ENCODE measurements around the gene CCDC7.
"Not testable (repeated sequence)": the region's sequence is repeated elsewhere in the genome, so short reads cannot be mapped to it uniquely, and the experiment has no call there.

The CCDC7 gene

GRCh38 chr10:32548208-32548607 lies 102.3 kb downstream of the CCDC7 start:
- in situ Hi-C loops (cut with MboI; ENCODE audit: low sequenced_read_pairs), result no loop called here

DNA sequence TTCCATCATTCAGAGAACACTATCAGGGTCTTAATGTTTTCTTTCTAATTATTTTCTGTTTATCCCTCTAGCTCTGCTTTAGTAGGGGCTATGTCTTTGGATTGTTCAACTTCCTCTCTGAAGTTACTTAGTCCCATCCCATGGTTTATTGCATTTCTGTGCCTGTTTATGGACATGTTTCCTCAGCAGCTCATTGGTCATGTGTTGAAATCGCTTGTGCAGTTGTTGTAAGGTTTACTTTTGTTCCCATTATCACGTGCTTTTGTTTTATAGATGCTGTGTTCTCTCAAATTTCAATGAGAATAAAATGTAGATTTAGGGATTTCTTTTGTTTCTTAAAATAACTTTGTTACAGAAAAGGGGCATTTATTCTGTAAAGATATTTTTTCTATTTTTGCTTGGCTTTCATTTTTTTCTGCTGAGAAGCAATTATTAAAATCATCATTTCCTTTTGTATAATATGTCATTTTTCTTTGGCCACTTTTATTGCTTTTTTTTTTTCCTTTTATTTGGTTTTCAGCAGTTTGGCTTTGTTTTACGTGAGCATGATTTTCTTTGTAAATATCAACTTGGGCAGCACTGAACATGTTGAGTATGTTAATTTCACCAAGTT lies 110.9 kb downstream of the CCDC7 start:
- in situ Hi-C loops (cut with MboI; ENCODE audit: low sequenced_read_pairs), result no loop called here

DNA sequence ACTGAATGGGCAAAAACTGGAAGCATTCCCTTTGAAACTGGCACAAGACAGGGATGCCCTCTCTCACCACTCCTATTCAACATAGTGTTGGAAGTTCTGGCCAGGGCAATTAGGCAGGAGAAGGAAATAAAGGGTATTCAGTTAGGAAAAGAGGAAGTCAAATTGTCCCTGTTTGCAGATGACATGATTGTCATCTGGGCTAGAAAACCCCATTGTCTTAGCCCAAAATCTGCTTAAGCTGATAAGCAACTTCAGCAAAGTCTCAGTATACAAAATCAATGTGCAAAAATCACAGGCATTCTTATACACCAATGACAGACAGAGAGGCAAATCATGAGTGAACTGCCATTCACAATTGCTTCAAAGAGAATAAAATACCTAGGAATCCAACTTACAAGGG lies 116.8 kb downstream of the CCDC7 start:
- in situ Hi-C loops (cut with MboI; ENCODE audit: low sequenced_read_pairs), result not testable (repeated sequence)

GRCh38 chr10:32577448-32577847 lies 131.5 kb downstream of the CCDC7 start:
- in situ Hi-C loops (cut with MboI; ENCODE audit: low sequenced_read_pairs), result no loop called here

DNA sequence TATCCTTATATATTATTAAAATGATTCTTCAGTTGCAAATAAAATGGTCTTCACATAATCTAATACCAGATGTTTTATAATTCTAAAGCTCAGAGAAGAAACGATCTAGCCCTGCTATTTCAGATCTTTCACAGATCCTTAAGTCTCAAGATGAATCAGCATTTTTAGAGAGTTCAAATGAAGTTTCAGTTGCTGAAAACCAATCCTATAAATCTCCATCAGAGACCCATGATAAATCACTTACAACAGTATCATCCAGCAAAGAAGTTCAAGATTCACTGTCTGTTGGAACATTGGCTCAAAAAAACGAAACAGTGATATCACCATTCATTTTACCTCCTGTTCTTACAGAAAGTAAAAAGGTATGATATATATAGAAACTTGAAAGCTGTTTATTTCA lies 137.0 kb downstream of the CCDC7 start:
- in situ Hi-C loops (cut with MboI; ENCODE audit: low sequenced_read_pairs), result no loop called here

DNA sequence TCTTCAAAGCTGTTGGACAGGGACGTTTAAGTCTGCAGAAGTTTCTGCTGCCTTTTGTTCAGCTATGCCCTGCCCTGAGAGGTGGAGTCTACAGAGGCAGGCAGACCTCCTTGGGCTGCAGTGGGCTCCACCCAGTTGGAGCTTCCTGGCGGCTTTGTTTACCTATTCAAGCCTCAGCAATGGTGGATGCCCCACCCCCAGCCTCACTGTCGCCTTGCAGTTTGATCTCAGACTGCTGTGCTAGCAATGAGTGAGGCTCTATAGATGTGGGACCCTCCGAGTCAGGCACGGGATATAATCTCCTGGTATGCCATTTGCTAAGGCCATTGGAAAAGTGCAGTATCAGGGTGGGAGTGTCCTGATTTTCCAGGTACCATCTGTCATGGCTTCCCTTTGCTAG lies 152.1 kb downstream of the CCDC7 start:
- in situ Hi-C loops (cut with MboI; ENCODE audit: low sequenced_read_pairs), result not testable (repeated sequence)

- in situ Hi-C loops (cut with MboI; ENCODE audit: low sequenced_read_pairs), result no loop called here
Observed at GRCh38 chr10:32600317-32600716, 154.4 kb downstream of the CCDC7 start.

GRCh38 chr10:32601562-32601961 lies 155.6 kb downstream of the CCDC7 start:
- in situ Hi-C loops (cut with MboI; ENCODE audit: low sequenced_read_pairs), result not testable (repeated sequence)

DNA sequence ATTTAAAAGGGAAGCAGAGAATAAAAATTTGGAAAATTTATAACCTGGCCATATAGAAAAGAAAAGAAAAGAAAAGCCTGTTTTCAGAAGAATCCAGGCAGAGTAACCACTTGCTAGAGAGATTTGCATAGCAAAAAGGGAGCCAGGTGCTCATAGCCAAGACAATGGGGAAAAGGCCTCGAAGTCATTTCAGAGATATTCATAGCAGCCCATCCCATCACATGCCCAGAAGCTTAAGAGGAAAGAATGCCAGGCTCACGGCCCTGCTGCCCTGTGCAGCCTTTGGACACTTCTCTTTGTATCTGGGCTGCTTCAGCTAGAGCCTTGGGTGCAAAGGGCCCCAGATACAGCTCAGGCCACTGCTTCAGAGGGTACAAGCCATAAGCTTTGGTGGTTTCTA lies 159.8 kb downstream of the CCDC7 start:
- in situ Hi-C loops (cut with MboI; ENCODE audit: low sequenced_read_pairs), result no loop called here

DNA sequence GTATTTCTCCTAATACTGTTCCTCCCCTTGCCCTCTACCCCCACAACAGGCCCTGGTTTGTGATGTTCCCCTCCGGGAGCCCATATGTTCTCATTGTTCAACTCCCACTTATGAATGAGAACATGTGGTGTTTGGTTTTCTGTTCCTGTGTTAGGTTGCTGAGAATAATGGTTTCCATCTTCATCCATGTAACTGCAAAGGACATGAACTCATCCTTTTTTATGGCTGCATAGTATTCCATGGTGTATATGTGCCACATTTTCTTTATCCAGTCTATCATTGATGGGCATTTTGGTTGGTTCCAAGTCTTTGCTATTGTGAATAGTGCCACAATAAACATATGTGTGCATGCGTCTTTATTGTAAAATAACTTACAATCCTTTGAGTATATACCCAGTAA lies 164.6 kb downstream of the CCDC7 start:
- in situ Hi-C loops (cut with MboI; ENCODE audit: low sequenced_read_pairs), result not testable (repeated sequence)

- in situ Hi-C loops (cut with MboI; ENCODE audit: low sequenced_read_pairs), result no loop called here
Observed at GRCh38 chr10:32616438-32616837, 170.5 kb downstream of the CCDC7 start.

- in situ Hi-C loops (cut with MboI; ENCODE audit: low sequenced_read_pairs), result no loop called here
Observed at GRCh38 chr10:32618482-32618881, 172.5 kb downstream of the CCDC7 start.

DNA sequence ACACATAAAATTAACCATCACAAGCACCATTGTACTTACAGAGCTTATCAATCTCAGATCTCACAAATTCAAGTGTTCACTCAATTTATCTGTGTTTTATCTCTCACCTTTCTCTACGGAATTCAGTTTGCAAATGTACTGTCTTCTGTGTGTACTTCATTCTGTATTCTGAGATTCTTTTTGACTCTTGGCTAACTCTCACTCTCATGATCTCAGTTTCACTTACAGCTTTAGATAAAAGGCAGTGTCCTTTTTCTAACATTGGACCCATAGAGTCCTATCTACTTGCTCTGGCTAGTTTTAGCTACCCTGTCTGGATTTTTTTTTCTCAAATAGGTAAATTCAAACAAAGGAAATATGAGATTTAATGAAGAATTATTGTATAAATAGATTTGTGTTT lies 176.0 kb downstream of the CCDC7 start:
- in situ Hi-C loops (cut with MboI; ENCODE audit: low sequenced_read_pairs), result no loop called here

DNA sequence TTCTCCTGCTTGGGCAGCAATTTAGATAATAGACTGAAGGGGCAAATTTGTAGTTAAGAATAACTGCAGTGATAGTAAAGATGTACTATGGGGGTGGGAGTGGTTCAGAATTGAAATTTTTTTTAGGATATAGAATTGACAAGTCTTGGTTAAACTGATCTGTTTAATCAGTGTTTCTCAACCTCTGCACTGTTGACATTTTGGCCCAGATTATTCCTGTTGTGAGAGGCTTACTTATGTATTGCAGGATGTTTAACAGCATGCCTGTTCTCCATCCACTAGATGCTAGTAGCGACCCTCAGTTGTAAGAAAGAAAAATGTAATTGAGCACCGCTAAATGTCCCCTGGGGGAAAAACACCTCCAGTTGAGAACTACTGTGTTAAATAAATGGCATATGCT lies 176.5 kb downstream of the CCDC7 start:
- in situ Hi-C loops (cut with MboI; ENCODE audit: low sequenced_read_pairs), result no loop called here

GRCh38 chr10:32627183-32627582 lies 181.2 kb downstream of the CCDC7 start:
- in situ Hi-C loops (cut with MboI; ENCODE audit: low sequenced_read_pairs), result no loop called here

DNA sequence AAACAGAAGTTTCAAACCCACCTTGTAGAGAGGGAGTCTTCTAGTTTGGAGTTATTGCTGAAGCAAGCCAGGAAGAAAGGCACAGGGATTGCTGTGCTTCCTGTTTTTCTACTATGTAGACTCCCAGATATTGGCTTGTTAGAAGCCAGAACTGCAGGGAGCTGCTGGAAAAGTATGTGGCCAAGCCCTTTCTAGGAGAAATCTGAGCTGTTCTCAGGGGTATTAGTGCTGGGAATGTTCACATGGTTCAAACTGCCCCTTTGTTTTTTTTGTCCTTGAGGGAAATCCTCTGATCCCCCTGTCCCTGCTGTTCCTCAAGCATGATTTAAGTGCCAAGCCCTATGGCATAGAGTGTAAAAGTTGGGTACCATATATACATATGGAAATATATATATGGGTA lies 184.0 kb downstream of the CCDC7 start:
- in situ Hi-C loops (cut with MboI; ENCODE audit: low sequenced_read_pairs), result no loop called here

DNA sequence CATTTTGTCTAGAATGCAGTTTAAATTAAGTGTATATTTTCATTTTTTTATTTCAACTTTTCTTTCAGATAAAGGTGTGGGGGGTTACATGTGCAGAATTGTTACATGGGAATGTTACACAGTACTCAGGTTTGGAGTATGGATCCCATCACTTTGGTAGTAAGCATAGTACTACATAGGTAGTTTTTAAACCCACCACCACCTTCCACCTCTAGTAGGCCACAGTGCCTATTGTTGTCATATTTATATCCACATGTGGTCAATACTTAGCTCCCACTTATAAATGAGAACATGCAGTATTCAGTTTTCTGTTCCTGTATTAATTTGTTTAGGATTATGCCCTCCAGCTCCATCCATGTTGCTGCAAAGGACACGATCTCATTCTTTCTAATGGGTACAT lies 200.6 kb downstream of the CCDC7 start:
- in situ Hi-C loops (cut with MboI; ENCODE audit: low sequenced_read_pairs), result no loop called here

DNA sequence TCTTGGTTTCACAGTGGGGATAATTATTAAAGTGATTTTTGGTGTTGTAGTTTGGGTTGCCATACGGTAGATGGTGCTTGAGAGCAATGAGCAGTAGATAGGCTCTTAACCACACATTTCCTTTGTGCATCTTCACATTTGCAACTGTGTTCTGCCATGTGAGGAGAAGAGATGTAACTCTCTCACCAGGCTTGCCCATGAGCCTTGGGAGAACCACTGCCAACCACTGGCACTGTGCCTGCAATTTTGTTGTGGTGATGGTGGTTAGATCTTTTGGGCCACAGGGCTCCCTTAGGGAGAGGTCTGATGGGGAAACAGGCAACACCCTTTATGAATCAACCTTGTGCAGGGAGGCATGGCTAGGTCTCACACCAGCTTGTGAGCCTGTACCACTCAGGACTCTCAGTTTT lies 204.3 kb downstream of the CCDC7 start:
- in situ Hi-C loops (cut with MboI; ENCODE audit: low sequenced_read_pairs), result no loop called here

GRCh38 chr10:32657430-32657829 lies 211.5 kb downstream of the CCDC7 start:
- in situ Hi-C loops (cut with MboI; ENCODE audit: low sequenced_read_pairs), result not testable (repeated sequence)

DNA sequence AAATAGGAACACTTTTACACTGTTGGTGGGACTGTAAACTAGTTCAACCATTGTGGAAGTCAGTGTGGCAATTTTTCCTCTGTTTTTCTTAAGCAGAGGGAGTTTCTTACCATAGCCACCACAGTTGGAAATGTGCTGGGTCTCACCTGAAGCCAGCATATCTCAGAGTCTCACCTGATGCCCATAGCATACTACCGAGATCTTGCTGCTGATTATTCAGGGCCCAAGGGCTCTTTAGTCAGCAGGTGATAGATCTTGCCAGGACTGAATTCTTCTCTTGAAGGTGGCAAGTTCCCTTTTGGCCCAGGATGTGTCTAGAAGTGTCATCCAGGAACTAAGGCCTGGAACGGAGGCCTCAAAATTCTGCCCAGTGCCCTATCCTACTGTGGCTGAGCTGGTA lies 215.4 kb downstream of the CCDC7 start:
- in situ Hi-C loops (cut with MboI; ENCODE audit: low sequenced_read_pairs), result no loop called here

DNA sequence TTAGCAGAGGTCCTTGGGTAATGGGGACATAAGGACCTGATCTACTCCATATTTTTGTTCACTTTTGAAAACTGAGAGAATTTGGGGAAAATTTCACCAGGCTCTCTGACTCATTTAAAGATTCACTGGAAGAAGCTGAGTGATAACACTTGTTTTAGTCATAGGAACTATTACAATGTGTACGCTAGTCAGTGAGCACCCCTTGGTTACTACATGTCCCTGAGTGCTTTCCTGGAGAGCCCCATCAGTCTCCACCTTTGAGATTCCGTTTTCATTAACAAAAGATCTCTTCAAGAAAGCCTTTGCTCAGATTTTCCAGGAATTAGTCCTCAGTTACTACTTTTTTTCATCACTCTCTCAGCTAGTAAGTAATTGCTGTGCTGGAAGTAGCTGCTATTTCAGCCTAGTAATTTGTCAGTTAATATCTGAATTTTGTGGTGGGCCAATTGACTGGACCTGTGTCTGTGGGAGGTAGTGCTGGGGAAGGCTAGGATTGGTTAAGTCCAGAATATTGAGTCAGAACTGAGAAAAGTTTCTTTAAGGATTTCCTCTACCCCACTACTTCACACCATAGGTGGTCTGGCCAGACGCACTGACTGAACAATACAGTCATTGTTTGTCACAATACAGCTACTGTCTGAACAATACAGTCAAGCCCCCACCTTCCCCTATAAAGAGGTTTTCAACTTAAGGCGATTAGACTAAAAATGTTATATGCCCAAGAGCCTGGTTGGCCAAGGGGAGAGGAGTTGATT lies 235.0 kb downstream of the CCDC7 start:
- in situ Hi-C loops (cut with MboI; ENCODE audit: low sequenced_read_pairs), result no loop called here

DNA sequence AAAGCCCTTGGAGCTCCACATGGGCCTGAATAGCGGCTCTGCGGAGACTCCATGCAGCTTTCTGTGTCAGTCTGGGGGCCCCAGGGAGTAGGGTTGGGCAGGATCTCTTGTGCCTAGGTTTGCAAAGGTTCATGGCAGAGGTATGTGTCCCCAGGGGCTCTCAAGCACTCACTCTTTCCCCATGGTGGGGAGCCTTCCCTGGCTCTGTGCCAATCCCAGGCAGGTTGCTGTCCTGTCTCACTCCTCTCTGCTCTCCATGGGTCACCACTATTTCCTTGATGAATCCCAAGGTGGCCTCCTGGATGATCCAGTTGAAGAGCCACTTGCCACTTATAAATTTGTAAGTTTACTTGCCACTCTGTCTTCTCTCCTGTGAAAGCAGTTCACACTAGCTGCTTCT lies 238.4 kb downstream of the CCDC7 start:
- in situ Hi-C loops (cut with MboI; ENCODE audit: low sequenced_read_pairs), result no loop called here

DNA sequence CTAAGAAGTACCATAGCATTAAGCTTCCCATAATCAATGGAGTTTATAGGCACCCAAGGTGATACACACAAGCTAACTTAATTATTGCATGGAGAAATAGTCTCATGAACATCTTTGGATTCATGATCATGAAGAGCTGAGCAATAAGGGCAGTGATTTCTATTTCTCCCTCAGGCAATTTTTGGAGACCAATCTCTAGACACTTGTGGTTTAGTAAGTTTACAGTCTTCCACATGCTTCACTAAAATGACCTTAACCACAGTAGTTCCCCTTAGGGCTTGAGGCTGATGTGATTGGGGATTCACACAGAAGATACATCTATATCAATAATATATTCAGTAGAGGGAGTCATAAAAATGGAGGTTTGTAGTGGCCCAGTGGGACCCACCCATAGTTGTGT lies 241.2 kb downstream of the CCDC7 start:
- in situ Hi-C loops (cut with MboI; ENCODE audit: low sequenced_read_pairs), result no loop called here

Measured in HL-60/S4 treated with retinoic acid at 250 ng/mL for 4 days and 3 days (cell line).